Type B pancreatic cell (in vitro differentiated cells): Measurements from ENCODE around the gene ADORA2B. TPM values are rescaled to one million over a fixed set of nuclear protein-coding genes. Genes with fewer than 3 reads are reported as not detected.
"Not testable (repeated sequence)": the region's sequence is repeated elsewhere in the genome, so short reads cannot be mapped to it uniquely, and the experiment has no call there.

Source experiments
- DNase-seq: peaks from one replicate; pipeline ENCODE4 v3.0.0; 2021; ENCODE audit warnings: mixed read lengths; ENCODE audit not compliant: unreplicated experiment; ENCODE audit errors: extremely low spot score
- H3K27ac Mint-ChIP-seq: 2 replicates; pipeline ENCODE4 v1.8.0; 2021; ENCODE audit warnings: mild to moderate bottlenecking, mixed read lengths
- H3K27me3 Mint-ChIP-seq: 2 replicates; pipeline ENCODE4 v1.8.0; 2021; ENCODE audit warnings: mixed read lengths
- H3K36me3 Mint-ChIP-seq: 2 replicates; pipeline ENCODE4 v1.8.0; 2021; ENCODE audit warnings: mixed read lengths
- H3K4me1 Mint-ChIP-seq: one replicate; pipeline ENCODE4 v1.8.0; 2021; ENCODE audit warnings: mixed read lengths; ENCODE audit not compliant: unreplicated experiment
- H3K4me3 Mint-ChIP-seq: 2 replicates; pipeline ENCODE4 v1.8.0; 2021; ENCODE audit warnings: mild to moderate bottlenecking, mixed read lengths
- H3K9me3 Mint-ChIP-seq: 2 replicates; pipeline ENCODE4 v1.8.0; 2021; ENCODE audit warnings: mixed read lengths
- total RNA-seq: library from RNA; stranded (reverse); gene quantifications from 2 replicates; pipeline ENCODE4 v1.2.1, GENCODE V29; 2021; ENCODE audit warnings: low replicate concordance
- TF ChIP-seq, protein P1 (sequence below): fragments of 200-600 bp; sonication (generic); conservative IDR thresholded peaks from 2 replicates; pipeline ENCODE4 v1.5.0; 2021; ENCODE audit warnings: antibody characterized with exemption, mild to moderate bottlenecking

The ADORA2B gene
- total RNA-seq, 1 donor from 2014 or later: 4.0 TPM

DNA sequence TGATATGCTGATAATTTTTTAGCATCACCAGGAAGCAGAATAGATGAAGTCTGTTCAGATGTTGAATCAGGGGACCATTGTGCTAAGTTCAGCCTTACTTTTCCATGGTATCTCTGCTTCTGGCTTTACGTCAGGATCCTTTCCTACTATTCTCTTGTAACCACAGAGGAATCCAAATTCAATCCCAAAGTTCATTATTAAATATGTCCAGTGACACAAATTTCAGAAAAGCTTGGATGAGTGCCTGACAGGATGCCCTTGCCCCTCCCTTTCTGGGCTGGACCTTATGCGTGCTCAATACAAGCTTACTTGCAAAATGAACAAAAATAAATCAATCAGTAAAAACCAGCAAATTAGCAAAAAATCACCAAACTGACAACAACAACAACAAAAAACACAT lies 37.6 kb upstream of the ADORA2B start:
- H3K27ac Mint-ChIP-seq: no peak overlapping the region
- no peak for DNase-seq
- TF ChIP-seq, protein P1, sequence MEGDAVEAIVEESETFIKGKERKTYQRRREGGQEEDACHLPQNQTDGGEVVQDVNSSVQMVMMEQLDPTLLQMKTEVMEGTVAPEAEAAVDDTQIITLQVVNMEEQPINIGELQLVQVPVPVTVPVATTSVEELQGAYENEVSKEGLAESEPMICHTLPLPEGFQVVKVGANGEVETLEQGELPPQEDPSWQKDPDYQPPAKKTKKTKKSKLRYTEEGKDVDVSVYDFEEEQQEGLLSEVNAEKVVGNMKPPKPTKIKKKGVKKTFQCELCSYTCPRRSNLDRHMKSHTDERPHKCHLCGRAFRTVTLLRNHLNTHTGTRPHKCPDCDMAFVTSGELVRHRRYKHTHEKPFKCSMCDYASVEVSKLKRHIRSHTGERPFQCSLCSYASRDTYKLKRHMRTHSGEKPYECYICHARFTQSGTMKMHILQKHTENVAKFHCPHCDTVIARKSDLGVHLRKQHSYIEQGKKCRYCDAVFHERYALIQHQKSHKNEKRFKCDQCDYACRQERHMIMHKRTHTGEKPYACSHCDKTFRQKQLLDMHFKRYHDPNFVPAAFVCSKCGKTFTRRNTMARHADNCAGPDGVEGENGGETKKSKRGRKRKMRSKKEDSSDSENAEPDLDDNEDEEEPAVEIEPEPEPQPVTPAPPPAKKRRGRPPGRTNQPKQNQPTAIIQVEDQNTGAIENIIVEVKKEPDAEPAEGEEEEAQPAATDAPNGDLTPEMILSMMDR: no peak
- H3K4me3 Mint-ChIP-seq: no peak overlapping the region
- peaks cover 5% of the 10 kb centered on the region for H3K4me1 Mint-ChIP-seq
- no peaks in the 10 kb centered on the region for H3K9me3 Mint-ChIP-seq
- no peaks in the 10 kb centered on the region for H3K36me3 Mint-ChIP-seq
- H3K27me3 Mint-ChIP-seq: no peaks in the 10 kb centered on the region

DNA sequence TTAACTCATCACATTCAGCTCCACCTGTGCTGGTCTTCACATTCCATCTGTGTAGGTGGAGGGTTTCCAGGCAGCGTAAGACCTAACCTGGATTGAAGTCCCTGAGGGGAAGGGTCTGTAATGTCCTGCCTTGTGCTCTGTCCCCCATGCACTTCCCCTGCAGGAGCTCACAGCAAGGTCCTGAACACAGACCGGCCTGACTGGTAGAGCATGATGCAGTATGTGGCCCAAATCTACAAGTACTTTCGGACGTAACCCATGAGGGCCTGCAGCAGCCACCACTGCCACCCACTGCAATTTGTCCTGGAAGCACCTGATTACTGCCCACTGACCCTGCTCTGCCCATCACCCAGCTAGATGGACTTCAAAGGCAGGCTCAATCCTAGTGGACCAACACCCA lies 36.6 kb upstream of the ADORA2B start:
- Mint-ChIP-seq H3K36me3 (no peaks in the 10 kb centered on the region), H3K9me3 (no peaks in the 10 kb centered on the region), H3K27ac (no peak overlapping the region), H3K4me3 (no peak overlapping the region), H3K27me3 (no peaks in the 10 kb centered on the region), H3K4me1 (peaks cover 5% of the 10 kb centered on the region)
- TF ChIP-seq, protein P1: no peak
- no peak for DNase-seq

DNA sequence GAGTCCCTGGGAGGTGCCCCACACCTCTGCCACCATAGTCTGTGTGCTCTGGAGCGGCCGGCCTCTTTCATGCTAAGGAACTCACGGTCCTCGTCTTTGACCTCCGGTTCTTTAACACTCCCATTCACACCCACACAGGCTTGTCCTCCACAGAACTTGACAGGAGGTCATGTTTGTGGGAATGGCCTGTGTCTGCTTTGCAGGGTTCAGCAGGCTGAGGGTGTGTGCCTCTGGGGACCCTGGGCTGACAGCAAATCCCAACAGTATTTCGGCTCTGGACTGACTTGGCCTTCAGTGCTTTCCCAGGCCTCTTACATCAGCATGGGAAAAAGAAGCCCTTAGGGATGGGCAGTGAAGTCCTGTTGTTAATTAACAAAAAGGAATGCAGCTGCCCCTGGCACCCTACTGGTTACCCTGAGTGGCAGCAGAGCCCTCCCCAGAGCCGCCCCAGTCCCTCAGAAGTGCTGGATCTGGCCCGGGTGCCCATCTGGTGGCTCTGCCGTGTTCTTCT lies 35.4 kb upstream of the ADORA2B start:
- Mint-ChIP-seq H3K36me3 (no peaks in the 10 kb centered on the region), H3K27ac (no peak overlapping the region), H3K4me3 (no peak overlapping the region), H3K9me3 (no peaks in the 10 kb centered on the region), H3K27me3 (no peaks in the 10 kb centered on the region), H3K4me1 (peaks cover 5% of the 10 kb centered on the region)
- TF ChIP-seq, protein P1: no peak
- no peak for DNase-seq

DNA sequence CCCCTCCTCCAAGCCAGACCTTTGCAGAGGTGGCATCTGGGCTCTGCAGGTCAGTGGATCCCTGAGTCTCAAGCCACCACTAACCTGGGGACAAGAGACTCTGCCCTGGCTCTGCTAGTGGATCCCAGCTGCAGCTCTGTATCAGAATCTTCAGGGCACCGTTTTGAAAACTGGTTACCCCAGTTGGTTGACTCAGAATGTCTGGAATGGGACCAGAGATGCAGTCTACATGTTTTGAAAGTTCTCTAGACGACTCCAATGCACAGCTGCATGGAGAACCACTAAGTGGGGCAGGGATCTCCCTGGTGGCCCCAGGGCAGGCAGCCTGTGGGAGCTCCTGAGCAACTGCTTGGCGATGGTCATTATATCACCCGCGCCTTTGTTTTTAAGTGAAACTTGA lies 34.1 kb upstream of the ADORA2B start:
- H3K4me3 Mint-ChIP-seq: no peak overlapping the region
- peaks cover 5% of the 10 kb centered on the region for H3K9me3 Mint-ChIP-seq
- no peaks in the 10 kb centered on the region for H3K36me3 Mint-ChIP-seq
- no peaks in the 10 kb centered on the region for H3K27me3 Mint-ChIP-seq
- TF ChIP-seq, protein P1: no peak
- H3K4me1 Mint-ChIP-seq: peaks cover 5% of the 10 kb centered on the region
- no peak overlapping the region for H3K27ac Mint-ChIP-seq
- DNase-seq: no peak

DNA sequence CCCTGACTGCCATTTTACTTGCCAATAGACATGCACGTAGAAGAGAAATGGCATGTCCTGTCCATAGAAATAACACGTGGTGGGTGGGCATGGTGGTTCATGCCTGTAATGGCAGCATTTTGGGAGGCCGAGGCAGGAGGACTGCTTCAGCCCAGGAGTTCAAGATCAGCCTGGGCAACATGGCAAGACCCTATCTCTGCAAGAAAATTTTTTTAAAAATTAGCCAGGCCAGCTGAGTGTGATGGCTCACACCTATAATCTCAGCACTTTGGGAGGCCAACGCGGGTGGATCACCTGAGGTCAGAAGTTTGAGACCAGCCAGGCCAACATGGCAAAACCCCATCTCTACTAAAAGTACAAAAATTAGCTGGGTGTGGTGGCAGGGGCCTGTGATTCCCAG lies 33.2 kb upstream of the ADORA2B start:
- not testable (repeated sequence) for H3K4me3 Mint-ChIP-seq, H3K36me3 Mint-ChIP-seq, H3K9me3 Mint-ChIP-seq, H3K27me3 Mint-ChIP-seq, H3K4me1 Mint-ChIP-seq, H3K27ac Mint-ChIP-seq, DNase-seq

DNA sequence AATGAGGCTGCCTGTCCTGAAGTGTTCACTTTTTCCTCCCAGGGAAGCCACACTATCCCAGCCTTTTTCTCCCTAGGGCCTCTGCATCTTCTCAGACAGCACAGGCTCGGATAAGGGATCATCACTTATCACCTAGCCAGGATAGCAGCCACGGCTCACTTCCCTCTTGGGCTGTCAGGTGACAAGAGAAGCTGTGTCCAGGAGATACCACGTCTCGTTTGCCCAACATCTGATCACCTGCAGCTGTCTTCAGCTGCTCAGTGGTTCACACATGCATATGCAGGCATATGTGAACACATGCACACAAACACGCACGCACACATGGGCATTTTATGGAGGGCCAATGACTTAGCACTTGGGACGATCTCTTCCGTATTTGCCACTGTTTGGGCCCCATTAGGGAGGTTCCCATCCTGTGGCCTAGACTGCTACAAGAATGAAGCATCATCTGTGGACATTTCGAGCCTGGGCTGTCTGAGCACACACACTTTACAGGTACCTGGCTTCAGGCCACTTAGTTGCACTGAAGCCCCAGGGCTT lies 32.4 kb upstream of the ADORA2B start:
- no peak overlapping the region for H3K27ac Mint-ChIP-seq
- TF ChIP-seq, protein P1: no peak
- H3K4me1 Mint-ChIP-seq: peaks cover 5% of the 10 kb centered on the region
- no peaks in the 10 kb centered on the region for H3K27me3 Mint-ChIP-seq
- H3K36me3 Mint-ChIP-seq: no peaks in the 10 kb centered on the region
- H3K9me3 Mint-ChIP-seq: peaks cover 5% of the 10 kb centered on the region
- no peak overlapping the region for H3K4me3 Mint-ChIP-seq
- no peak for DNase-seq
